Stomach smooth muscle (tissue), 2 donors: ENCODE data around the gene TXN.
"Not testable (repeated sequence)": the region's sequence is repeated elsewhere in the genome, so short reads cannot be mapped to it uniquely, and the experiment has no call there.

Experiments
- H3K27ac ChIP-seq: one replicate; pipeline ENCODE4 v1.7.0; 2013; ENCODE audit warnings: mild to moderate bottlenecking, low read length, inconsistent platforms
- H3K27me3 ChIP-seq, 2 donors: one replicate each; pipeline ENCODE4 v1.7.0; 2013; ENCODE audit warnings: low read length in 2 of 2; ENCODE audit not compliant: insufficient read depth in 2 of 2, control insufficient read depth in 1 of 2
- H3K36me3 ChIP-seq, 2 donors: one replicate each; pipeline ENCODE4 v1.7.0; 2013; ENCODE audit warnings: low read length in 2 of 2; ENCODE audit not compliant: control insufficient read depth in 2 of 2, insufficient read depth in 2 of 2
- H3K4me1 ChIP-seq: one replicate; pipeline ENCODE4 v1.7.0; 2013; ENCODE audit warnings: low read length; ENCODE audit not compliant: control insufficient read depth, insufficient read depth
- H3K4me3 ChIP-seq, 2 donors: one replicate each; pipeline ENCODE4 v1.7.0; 2013; ENCODE audit warnings: low read length in 2 of 2
- H3K9ac ChIP-seq, 2 donors: one replicate each; pipeline ENCODE4 v1.7.0; 2013; ENCODE audit warnings: low read length in 2 of 2, mild to moderate bottlenecking in 1 of 2
- H3K9me3 ChIP-seq, 2 donors: one replicate each; pipeline ENCODE4 v1.7.0; 2013; ENCODE audit warnings: low read length in 2 of 2; ENCODE audit not compliant: control insufficient read depth in 2 of 2
- donor health status: healthy.
- donor health status: Pancreatic carcinoma.

Gene TXN

GRCh38 chr9:110257097-110257841 is 962 bp upstream of the TXN start:
- peak overlapping the region; percentile 82 to 83 for H3K9ac ChIP-seq
- H3K9me3 ChIP-seq = no peaks in the 10 kb centered on the region
- peak overlapping the region; percentile 73 for H3K27ac ChIP-seq
- peaks cover 12% of the 10 kb centered on the region for H3K4me1 ChIP-seq
- no peaks in the 10 kb centered on the region for H3K27me3 ChIP-seq
- H3K36me3 ChIP-seq = no peaks in the 10 kb centered on the region
- peak overlapping the region; percentile 85 to 91 for H3K4me3 ChIP-seq

- H3K4me3 ChIP-seq = peak overlapping the region; percentile 85 to 91
- H3K4me1 ChIP-seq = peaks cover 12% of the 10 kb centered on the region
- no peaks in the 10 kb centered on the region for H3K9me3 ChIP-seq
- H3K27ac ChIP-seq = peak overlapping the region; percentile 74
- H3K9ac ChIP-seq = peak overlapping the region; percentile 80 to 83
- no peaks in the 10 kb centered on the region for H3K36me3 ChIP-seq
- H3K27me3 ChIP-seq = no peaks in the 10 kb centered on the region
These were observed 586 bp downstream of the TXN start for GRCh38 chr9:110255463-110256379.

GRCh38 chr9:110255034-110255462 is 1.3 kb downstream of the TXN start:
- H3K36me3 ChIP-seq = peaks cover 0 to 2% of the 10 kb centered on the region in 2 donors
- peak overlapping the region; percentile 85 to 91 for H3K4me3 ChIP-seq
- no peaks in the 10 kb centered on the region for H3K27me3 ChIP-seq
- peaks cover 12% of the 10 kb centered on the region for H3K4me1 ChIP-seq
- H3K9me3 ChIP-seq = no peaks in the 10 kb centered on the region
- H3K27ac ChIP-seq = peak overlapping the region; percentile 74
- peak overlapping the region; percentile 80 to 83 for H3K9ac ChIP-seq

- H3K27ac ChIP-seq = no peak overlapping the region
- no peaks in the 10 kb centered on the region for H3K27me3 ChIP-seq
- H3K9me3 ChIP-seq = no peaks in the 10 kb centered on the region
- H3K4me1 ChIP-seq = peaks cover 12% of the 10 kb centered on the region
- H3K4me3 ChIP-seq = peak overlapping the region in 1 of 2 donors; percentile 31
- H3K36me3 ChIP-seq = peaks cover 3% of the 10 kb centered on the region in 2 donors
- H3K9ac ChIP-seq = peak overlapping the region; percentile 30 to 83
These were observed 1.8 kb downstream of the TXN start for GRCh38 chr9:110254500-110254899.

- H3K27me3 ChIP-seq = no peaks in the 10 kb centered on the region
- H3K36me3 ChIP-seq = peaks cover 6 to 11% of the 10 kb centered on the region in 2 donors
- no peak overlapping the region for H3K4me3 ChIP-seq
- H3K27ac ChIP-seq = peak overlapping the region; percentile 37
- H3K9me3 ChIP-seq = no peaks in the 10 kb centered on the region
- peaks cover 4% of the 10 kb centered on the region for H3K4me1 ChIP-seq
- H3K9ac ChIP-seq = no peak overlapping the region
These were observed 3.7 kb downstream of the TXN start for GRCh38 chr9:110252509-110253139.

- H3K27ac ChIP-seq, H3K9ac ChIP-seq, H3K4me3 ChIP-seq, H3K4me1 ChIP-seq, H3K27me3 ChIP-seq, H3K9me3 ChIP-seq: not testable (repeated sequence)
- H3K36me3 ChIP-seq = peaks cover 6 to 13% of the 10 kb centered on the region in 2 donors
These were observed 4.5 kb downstream of the TXN start for GRCh38 chr9:110251770-110252169.

- Histone ChIP-seq H3K36me3 (peaks cover 10 to 17% of the 10 kb centered on the region in 2 donors), H3K9ac (no peak overlapping the region), H3K9me3 (no peaks in the 10 kb centered on the region), H3K4me3 (no peak overlapping the region), H3K27me3 (no peaks in the 10 kb centered on the region), H3K4me1 (no peaks in the 10 kb centered on the region), H3K27ac (no peak overlapping the region)
These were observed 5.1 kb downstream of the TXN start for GRCh38 chr9:110251212-110251611.

- H3K27ac ChIP-seq = no peak overlapping the region
- peaks cover 11 to 23% of the 10 kb centered on the region in 2 donors for H3K36me3 ChIP-seq
These were observed 6.7 kb downstream of the TXN start for GRCh38 chr9:110249603-110250002.

GRCh38 chr9:110248361-110248760 is 7.9 kb downstream of the TXN start:
- Histone ChIP-seq H3K27ac (no peak overlapping the region), H3K4me1 (no peaks in the 10 kb centered on the region), H3K4me3 (no peak overlapping the region), H3K9ac (no peak overlapping the region), H3K9me3 (no peaks in the 10 kb centered on the region), H3K27me3 (no peaks in the 10 kb centered on the region), H3K36me3 (peaks cover 11 to 26% of the 10 kb centered on the region in 2 donors)

More at GRCh38 chr9:110249603-110250002, 6.7 kb downstream of the TXN start:
- H3K9ac ChIP-seq = no peak overlapping the region
- H3K4me3 ChIP-seq = no peak overlapping the region
- H3K9me3 ChIP-seq = no peaks in the 10 kb centered on the region
- no peaks in the 10 kb centered on the region for H3K4me1 ChIP-seq
- no peaks in the 10 kb centered on the region for H3K27me3 ChIP-seq

GRCh38 chr9:110246214-110246613 is 10.1 kb downstream of the TXN start:
- Histone ChIP-seq H3K4me3 (no peak overlapping the region), H3K4me1 (no peaks in the 10 kb centered on the region), H3K27ac (no peak overlapping the region), H3K9me3 (no peaks in the 10 kb centered on the region), H3K27me3 (no peaks in the 10 kb centered on the region), H3K36me3 (peaks cover 11 to 33% of the 10 kb centered on the region in 2 donors), H3K9ac (no peak overlapping the region)
